Endometrial microvascular endothelial cells (primary cell): Measurements from ENCODE around the gene HSDL1. TPM values are rescaled to one million over a fixed set of nuclear protein-coding genes. Genes with fewer than 3 reads are reported as not detected.
"Not testable (repeated sequence)": the region's sequence is repeated elsewhere in the genome, so short reads cannot be mapped to it uniquely, and the experiment has no call there.

Source experiments
- in situ Hi-C: cut with HindIII; loops from 2 replicates; pipeline ENCODE4 v1.10.0; 2017; ENCODE audit warnings: low sequenced_read_pairs, low pct_unique_long_range_greater_than_20kb; ENCODE audit errors: inconsistent ontology term
- total RNA-seq: library from RNA; depleted of rRNA; stranded (reverse); fragments of >200 nt; gene quantifications from one replicate; pipeline ENCODE4 v1.2.3, GENCODE V29; 2015; ENCODE audit errors: inconsistent ontology term

The HSDL1 gene
- total RNA-seq, 1 donor from 2014 or later, result 20.6 TPM

DNA sequence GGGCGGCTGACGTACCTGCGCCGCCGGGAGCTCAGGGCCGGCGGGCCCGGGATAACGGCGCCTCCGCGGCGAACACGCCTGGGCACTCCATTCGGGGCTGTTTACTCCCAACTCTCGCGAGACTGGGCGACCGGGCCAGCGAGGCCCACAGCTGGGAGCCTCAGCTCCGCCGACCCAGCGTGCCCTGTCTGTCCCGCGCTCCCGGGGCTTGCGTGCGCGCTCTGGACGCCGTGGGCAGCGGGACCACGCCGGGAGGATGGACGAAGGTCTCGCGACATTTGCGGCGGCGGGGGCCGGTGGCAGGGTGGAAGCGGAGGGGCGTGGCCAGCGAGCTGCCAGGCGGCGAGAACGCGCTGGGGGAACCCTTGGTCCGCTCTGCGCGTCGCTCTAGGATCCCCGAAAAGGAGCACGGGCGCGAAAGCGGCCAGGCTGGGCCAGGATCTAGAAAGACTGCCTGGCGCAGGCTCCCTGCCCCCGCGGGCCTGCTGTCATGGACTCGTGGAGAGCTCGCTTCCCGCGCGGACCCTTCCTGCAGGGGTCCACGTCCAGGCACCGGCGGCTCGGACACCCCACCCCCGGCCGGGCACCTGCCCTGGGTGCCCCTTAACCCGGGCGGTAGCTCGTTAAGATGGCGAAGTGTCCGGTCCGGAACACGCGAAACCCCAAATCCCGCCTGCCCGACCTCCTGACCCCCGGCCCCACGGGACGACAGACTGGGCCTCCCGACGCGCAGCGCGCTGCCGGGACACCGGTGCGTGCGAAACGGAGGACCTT, 28.1 kb downstream of the HSDL1 start, which contains the start of gene MBTPS1:
TSS of gene MBTPS1 (minus strand) at position 223 of the 774 bp plus-strand sequence. CDS start 15,159 bp downstream, outside the sequence.
- in situ Hi-C loops, result no loop called here

DNA sequence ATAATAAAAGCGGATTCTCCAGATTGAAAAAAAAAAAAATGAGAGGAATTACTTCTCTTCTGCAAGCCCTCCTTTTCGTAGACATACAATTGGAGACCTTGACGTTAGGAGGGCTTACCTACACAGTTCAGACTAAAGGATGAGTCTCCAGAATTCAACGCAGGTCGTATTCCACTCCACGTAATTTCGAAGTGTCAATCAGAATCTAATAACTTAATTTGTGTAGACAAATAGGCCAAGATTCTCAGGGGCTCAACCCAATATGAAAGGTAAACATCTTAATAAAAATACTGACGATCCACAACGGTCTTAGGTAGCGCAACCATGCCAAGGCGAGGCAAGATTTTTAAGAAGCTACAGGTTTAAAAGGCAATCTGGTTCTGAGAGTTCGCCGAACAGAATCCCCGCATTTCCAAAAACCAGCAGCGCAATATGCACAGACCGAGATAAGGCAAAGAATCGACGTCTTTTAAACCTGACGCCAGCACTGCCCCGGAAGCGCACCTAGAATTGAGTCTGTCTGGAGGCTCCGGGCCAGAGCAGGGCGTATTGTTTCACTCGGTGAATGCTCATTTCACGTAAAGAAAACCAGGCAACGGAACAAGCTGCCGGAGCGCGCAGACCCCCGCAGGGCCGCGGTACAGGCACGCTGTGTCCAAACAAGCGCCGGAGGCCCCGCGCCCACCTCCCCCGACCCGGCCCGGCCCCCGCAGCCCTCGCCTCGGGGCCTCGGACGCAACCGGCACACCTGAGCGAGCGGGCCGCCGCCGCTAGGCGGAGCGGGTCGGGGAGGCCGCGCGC, 28.9 kb downstream of the HSDL1 start:
- in situ Hi-C loops, result no loop called here

- in situ Hi-C loops, result not testable (repeated sequence)
Measured at GRCh38 chr16:84111949-84112348, 33.0 kb downstream of the HSDL1 start.

DNA sequence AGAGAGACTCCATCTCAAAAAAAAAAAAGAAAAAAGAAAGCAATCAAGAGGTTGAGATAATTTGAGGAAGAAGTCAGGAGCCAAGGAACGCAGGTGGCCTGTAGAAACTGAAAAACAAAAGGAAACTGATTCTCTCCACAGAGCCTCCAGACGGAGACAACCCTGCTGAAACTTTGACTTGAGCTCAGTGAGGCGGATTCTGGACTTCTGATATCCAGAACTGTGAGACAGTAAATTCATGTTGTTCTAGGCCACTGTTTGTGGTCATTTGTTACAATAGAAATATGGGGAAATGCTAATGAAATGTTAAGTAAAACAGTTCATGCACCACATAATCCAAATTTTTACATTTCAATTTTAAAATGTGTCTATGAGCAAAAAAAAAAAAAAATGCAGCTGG, 33.5 kb downstream of the HSDL1 start:
- in situ Hi-C loops, result no loop called here

DNA sequence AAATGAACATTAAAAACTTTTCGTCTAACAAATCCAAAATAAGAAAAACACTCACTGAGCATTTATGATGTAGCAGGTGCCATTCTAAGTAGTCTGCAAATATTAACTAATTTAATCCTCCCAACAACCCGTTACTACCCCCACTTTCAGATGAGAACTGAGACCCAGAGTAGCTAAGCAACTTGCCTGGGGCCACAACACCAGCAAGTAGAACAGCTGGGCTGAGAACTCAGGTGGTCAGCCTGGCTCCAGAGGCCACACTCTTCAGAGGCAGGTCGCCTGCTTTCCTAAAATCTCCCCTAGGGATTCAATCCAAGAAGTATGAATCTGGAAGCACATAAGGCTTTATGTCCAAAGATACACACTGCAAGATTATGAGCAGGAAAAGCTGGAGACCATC, 34.5 kb downstream of the HSDL1 start:
- in situ Hi-C loops, result no loop called here

- in situ Hi-C loops, result no loop called here
Measured at GRCh38 chr16:84109598-84110335, 35.2 kb downstream of the HSDL1 start.

DNA sequence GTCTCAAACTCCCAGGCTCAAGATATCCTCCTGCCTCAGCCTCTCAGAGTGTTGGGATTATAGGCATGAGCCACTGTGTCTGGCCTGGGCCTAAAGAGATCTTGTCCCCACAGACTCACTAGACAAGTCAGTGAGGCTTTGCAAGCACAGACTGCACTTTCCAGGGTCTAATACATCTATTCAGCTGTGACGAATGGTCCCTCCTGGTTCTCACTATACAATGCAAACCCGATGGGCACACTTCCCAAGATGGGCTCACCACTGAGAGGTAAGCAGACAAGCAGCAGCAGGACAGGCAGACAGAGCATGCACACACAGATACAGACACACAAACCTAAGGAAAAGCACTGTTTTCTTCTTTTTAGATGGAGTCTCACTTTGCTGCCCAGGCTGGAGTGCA, 37.1 kb downstream of the HSDL1 start:
- in situ Hi-C loops, result no loop called here

- in situ Hi-C loops, result no loop called here
Measured at GRCh38 chr16:84105948-84106740, 38.8 kb downstream of the HSDL1 start.

GRCh38 chr16:84105301-84105815, 39.6 kb downstream of the HSDL1 start:
- in situ Hi-C loops, result no loop called here

DNA sequence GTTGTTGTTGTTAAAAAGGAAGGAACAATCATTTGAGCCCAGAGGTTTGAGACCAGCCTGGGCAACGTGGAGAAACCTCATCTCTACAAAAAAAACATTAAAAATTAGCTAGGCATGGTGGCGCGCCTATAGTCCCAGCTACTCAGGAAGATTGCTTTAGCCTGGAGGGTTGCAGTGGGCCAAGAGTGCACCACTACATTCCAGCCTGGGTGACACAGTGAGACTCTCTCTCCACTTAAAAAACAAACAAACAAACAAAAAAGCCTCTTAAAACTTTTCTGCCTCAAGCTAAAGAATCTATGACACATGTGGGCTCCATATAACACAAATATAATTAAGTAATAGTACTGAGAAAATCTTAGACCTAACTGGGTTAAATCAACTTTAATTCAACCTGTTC, 40.7 kb downstream of the HSDL1 start:
- in situ Hi-C loops, result no loop called here

GRCh38 chr16:84103678-84104077, 41.3 kb downstream of the HSDL1 start:
- in situ Hi-C loops, result no loop called here

- in situ Hi-C loops, result no loop called here
Measured at GRCh38 chr16:84098939-84099338, 46.0 kb downstream of the HSDL1 start.

DNA sequence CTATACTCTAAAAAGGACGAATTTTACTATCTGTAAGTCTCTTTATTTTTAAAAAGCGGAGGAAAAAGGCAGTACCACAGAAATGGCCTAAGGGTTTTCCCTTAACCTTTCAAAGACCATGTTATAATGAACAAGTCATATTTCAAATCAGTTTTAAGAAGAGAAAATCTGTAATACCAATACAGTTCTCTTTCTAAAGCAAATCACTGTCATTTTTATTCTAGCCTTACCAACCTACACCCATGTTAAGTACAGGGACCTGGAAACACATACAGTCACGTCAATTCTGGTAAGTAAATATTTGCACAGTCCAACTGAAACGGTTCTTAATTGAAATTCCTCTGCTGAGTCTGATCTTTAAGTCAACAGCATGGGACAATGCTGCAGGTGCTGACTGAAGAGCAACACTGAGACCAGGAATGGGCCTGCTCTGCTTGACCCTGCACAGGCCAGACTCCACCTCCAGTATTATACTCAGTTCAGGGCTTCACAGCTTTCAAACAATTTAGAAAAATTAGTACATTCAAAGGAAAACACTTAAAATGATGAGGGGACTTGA, 48.5 kb downstream of the HSDL1 start:
- in situ Hi-C loops, result no loop called here

GRCh38 chr16:84095466-84095865, 49.5 kb downstream of the HSDL1 start:
- in situ Hi-C loops, result no loop called here

DNA sequence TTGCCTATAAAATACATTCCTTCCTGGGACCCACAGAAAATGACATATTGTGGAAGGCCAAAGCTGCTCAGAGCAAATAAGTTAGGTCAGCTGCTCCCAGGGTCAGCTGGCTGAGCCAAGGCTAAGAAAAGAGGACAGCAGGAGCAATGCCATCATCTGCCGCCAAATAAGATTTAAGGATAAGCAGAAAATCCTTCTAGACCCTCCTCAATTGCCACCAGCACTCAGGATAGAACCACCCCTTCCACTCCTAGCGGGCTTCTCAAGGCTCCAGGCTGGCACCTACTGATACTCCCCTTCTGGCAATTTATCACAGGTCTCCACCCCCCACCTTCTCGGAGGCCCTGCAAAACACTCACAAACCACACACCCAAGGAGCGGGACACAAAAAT, 51.1 kb downstream of the HSDL1 start:
- in situ Hi-C loops, result no loop called here

GRCh38 chr16:84093120-84093878, 51.7 kb downstream of the HSDL1 start:
- in situ Hi-C loops, result no loop called here

- in situ Hi-C loops, result no loop called here
Measured at GRCh38 chr16:84091460-84091859, 53.5 kb downstream of the HSDL1 start.

DNA sequence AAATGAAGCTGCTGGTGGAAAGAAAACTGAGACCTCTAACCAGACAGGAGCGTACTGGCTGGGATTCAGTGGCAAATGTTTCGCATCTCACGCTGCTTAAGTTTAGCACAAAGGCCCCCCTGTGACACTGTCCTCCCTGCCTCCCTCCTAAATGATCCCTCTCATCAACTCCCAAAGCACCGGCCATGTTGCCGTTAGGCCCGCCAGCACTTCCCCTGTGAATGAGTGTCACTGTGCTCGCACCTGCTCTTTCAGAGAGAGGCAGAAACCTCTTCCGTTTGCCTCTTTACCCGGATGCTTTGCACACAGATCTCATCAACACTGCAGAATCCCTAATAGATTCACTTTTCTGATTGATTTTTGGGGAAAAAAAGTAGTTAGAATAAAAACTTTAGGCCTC, 54.8 kb downstream of the HSDL1 start:
- in situ Hi-C loops, result no loop called here
